Thyroid gland (tissue), 4 donors: Measurements from ENCODE around the gene EIF2S3B. TPM values are rescaled to one million over a fixed set of nuclear protein-coding genes. Genes with fewer than 3 reads are reported as not detected.

Experiments used
- DNase-seq, 2 donors: peaks; one replicate each; pipeline ENCODE4 v3.0.0-alpha.2; 2019
- H3K27ac ChIP-seq, 3 donors: fragments of 200-600 bp; sonication (generic); 1 replicate in 2 of 3; 2 replicates in 1 of 3; pipeline ENCODE4 v1.5.1; 2016 to 2019; ENCODE audit warnings: mild to moderate bottlenecking in 1 of 3, moderate library complexity in 1 of 3
- H3K27me3 ChIP-seq: fragments of 200-600 bp; sonication (generic); one replicate; pipeline ENCODE4 v1.5.1; 2019
- H3K36me3 ChIP-seq, 2 donors: fragments of 200-600 bp; sonication (generic); one replicate each; pipeline ENCODE4 v1.5.1; 2016 to 2019
- H3K4me1 ChIP-seq, 2 donors: fragments of 200-600 bp; sonication (generic); one replicate each; pipeline ENCODE4 v1.5.1; 2017 to 2019
- H3K4me3 ChIP-seq, 3 donors: fragments of 200-600 bp; sonication (generic); replicated peaks in 1 of 3; 1 replicate in 2 of 3; 2 replicates in 1 of 3; pipeline ENCODE4 v1.5.1; 2016; ENCODE audit warnings: mild to moderate bottlenecking in 1 of 3
- H3K9me3 ChIP-seq: fragments of 200-600 bp; sonication (generic); one replicate; pipeline ENCODE4 v1.5.1; 2017
- POLR2A ChIP-seq, 2 donors: fragments of 450-650 bp; IDR thresholded peaks; one replicate each; pipeline ENCODE4 v1.6.1; 2017; ENCODE audit warnings: antibody characterized with exemption in 2 of 2, mild to moderate bottlenecking in 2 of 2, moderate library complexity in 1 of 2
- WGBS, 2 donors: methylation state at CpG; one replicate each; pipeline ENCODE4 v1.1.5; 2017; 5-methylcytosine and 5-hydroxymethylcytosine counted together
- intact Hi-C: fragments of 100-400 bp; cut with DNase I; formaldehyde crosslinking; loops from one replicate; pipeline ENCODE4 v1.15.1; 2023
- total RNA-seq, 4 donors: library from RNA; depleted of rRNA; stranded (reverse); fragments of >200 nt; gene quantifications; one replicate each; pipeline ENCODE4 v1.2.3, GENCODE V29; 2016
- TF ChIP-seq, protein P1 (sequence below), 6 experiments: fragments of 200-600 bp in 3 of 6; fragments of 450-650 bp in 3 of 6; sonication (generic) in 3 of 6; IDR thresholded peaks; one replicate each; pipeline ENCODE4 v1.5.1; 2016 to 2019; ENCODE audit warnings: antibody characterized with exemption in 6 of 6, mild to moderate bottlenecking in 2 of 6, inconsistent platforms in 1 of 6, moderate library complexity in 1 of 6

The EIF2S3B gene
- total RNA-seq, 4 donors from 2014 or later: 0.45 to 2.0 (median 1.0) TPM; not detected in 1

GRCh38 chr12:10491766-10492165 lies 13.9 kb upstream of the EIF2S3B start:
- H3K9me3 ChIP-seq: no peaks in the 10 kb centered on the region
- TF ChIP-seq, protein P1, sequence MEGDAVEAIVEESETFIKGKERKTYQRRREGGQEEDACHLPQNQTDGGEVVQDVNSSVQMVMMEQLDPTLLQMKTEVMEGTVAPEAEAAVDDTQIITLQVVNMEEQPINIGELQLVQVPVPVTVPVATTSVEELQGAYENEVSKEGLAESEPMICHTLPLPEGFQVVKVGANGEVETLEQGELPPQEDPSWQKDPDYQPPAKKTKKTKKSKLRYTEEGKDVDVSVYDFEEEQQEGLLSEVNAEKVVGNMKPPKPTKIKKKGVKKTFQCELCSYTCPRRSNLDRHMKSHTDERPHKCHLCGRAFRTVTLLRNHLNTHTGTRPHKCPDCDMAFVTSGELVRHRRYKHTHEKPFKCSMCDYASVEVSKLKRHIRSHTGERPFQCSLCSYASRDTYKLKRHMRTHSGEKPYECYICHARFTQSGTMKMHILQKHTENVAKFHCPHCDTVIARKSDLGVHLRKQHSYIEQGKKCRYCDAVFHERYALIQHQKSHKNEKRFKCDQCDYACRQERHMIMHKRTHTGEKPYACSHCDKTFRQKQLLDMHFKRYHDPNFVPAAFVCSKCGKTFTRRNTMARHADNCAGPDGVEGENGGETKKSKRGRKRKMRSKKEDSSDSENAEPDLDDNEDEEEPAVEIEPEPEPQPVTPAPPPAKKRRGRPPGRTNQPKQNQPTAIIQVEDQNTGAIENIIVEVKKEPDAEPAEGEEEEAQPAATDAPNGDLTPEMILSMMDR (IDR thresholded peaks at IDR 0.05): no peak
- WGBS, 2 donors: 84 to 90% methylated on average over 4 of the region's 4 CpGs

DNA sequence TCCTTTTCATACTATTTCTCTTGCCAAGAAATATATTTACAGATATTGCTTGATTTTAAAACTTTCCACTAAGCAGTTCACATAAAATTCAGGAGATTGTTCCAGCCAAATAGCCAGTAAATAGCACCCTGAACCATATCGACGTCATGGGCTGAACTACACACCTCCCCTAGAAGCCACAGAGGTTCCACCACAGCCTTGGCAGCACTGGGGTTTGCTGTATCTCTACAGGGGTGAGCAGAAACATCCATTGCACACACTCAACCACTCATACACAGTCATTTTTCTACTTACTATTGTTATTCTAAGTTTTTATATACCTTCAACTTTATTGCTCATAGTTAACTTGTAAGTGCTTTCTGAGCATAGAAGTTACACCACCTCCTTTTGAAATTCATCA lies 8.1 kb upstream of the EIF2S3B start:
- whole genome bisulfite sequencing, 2 donors: 57 to 63% methylated on average over 2 of the region's 2 CpGs
- Histone ChIP-seq H3K27me3 (no peaks in the 10 kb centered on the region), H3K4me1 (no peaks in the 10 kb centered on the region), H3K36me3 (no peaks in the 10 kb centered on the region), H3K4me3 (no peak overlapping the region), H3K27ac (no peak overlapping the region), H3K9me3 (no peaks in the 10 kb centered on the region)
- no peak for DNase-seq
- intact Hi-C loops: no loop called here
- TF ChIP-seq, protein P1 (IDR thresholded peaks at IDR 0.05): no peak
- TF ChIP-seq POLR2A (IDR thresholded peaks at IDR 0.05): no peak

More at GRCh38 chr12:10491766-10492165, 13.9 kb upstream of the EIF2S3B start:
- no peaks in the 10 kb centered on the region for H3K36me3 ChIP-seq
- H3K4me3 ChIP-seq: no peak overlapping the region
- no peak for DNase-seq
- intact Hi-C loops: no loop called here
- no peak overlapping the region for H3K27ac ChIP-seq
- no peaks in the 10 kb centered on the region for H3K27me3 ChIP-seq
- no peaks in the 10 kb centered on the region for H3K4me1 ChIP-seq

- H3K27ac ChIP-seq: no peak overlapping the region
- TF ChIP-seq, protein P1 (IDR thresholded peaks at IDR 0.05): no peak
- TF ChIP-seq POLR2A (IDR thresholded peaks at IDR 0.05): no peak
- DNase-seq: no peak
- no peaks in the 10 kb centered on the region for H3K4me1 ChIP-seq
- intact Hi-C loops: no loop called here
- no peaks in the 10 kb centered on the region for H3K36me3 ChIP-seq
- H3K4me3 ChIP-seq: no peak overlapping the region
- 22 to 39% methylated on average over 1 of the region's 1 CpG for WGBS, 2 donors
- no peaks in the 10 kb centered on the region for H3K27me3 ChIP-seq
- no peaks in the 10 kb centered on the region for H3K9me3 ChIP-seq
Measured at GRCh38 chr12:10498042-10498441, 7.6 kb upstream of the EIF2S3B start.

- H3K27me3 ChIP-seq: no peaks in the 10 kb centered on the region
- H3K27ac ChIP-seq: no peak overlapping the region
- no peaks in the 10 kb centered on the region for H3K36me3 ChIP-seq
- no peaks in the 10 kb centered on the region for H3K4me1 ChIP-seq
- intact Hi-C loops: no loop called here
- no peak overlapping the region for H3K4me3 ChIP-seq
- no peaks in the 10 kb centered on the region for H3K9me3 ChIP-seq
- TF ChIP-seq, protein P1 (IDR thresholded peaks at IDR 0.05): no peak
- TF ChIP-seq POLR2A (IDR thresholded peaks at IDR 0.05): no peak
- DNase-seq: no peak
- 47% methylated on average over 3 of the region's 3 CpGs for WGBS, 2 donors
Measured at GRCh38 chr12:10501030-10501429, 4.7 kb upstream of the EIF2S3B start.

- Histone ChIP-seq H3K27ac (no peak overlapping the region), H3K27me3 (no peaks in the 10 kb centered on the region), H3K4me3 (no peak overlapping the region), H3K9me3 (no peaks in the 10 kb centered on the region), H3K4me1 (no peaks in the 10 kb centered on the region), H3K36me3 (no peaks in the 10 kb centered on the region)
- WGBS, 2 donors: 62 to 86% methylated on average over 1 of the region's 1 CpG
- TF ChIP-seq, protein P1 (IDR thresholded peaks at IDR 0.05): no peak
- TF ChIP-seq POLR2A (IDR thresholded peaks at IDR 0.05): no peak
- DNase-seq: no peak
- intact Hi-C loops: no loop called here
Measured at GRCh38 chr12:10503460-10503859, 2.2 kb upstream of the EIF2S3B start.
